NK-92 (cell line): ENCODE results near the gene INSR.
"Not testable (repeated sequence)": the region's sequence is repeated elsewhere in the genome, so short reads cannot be mapped to it uniquely, and the experiment has no call there.

Experiments
- DNase-seq: peaks from one replicate; lab custom pipeline; 2025; ENCODE audit not compliant: unreplicated experiment; lab: John Stamatoyannopoulos, UW

The INSR gene

DNA sequence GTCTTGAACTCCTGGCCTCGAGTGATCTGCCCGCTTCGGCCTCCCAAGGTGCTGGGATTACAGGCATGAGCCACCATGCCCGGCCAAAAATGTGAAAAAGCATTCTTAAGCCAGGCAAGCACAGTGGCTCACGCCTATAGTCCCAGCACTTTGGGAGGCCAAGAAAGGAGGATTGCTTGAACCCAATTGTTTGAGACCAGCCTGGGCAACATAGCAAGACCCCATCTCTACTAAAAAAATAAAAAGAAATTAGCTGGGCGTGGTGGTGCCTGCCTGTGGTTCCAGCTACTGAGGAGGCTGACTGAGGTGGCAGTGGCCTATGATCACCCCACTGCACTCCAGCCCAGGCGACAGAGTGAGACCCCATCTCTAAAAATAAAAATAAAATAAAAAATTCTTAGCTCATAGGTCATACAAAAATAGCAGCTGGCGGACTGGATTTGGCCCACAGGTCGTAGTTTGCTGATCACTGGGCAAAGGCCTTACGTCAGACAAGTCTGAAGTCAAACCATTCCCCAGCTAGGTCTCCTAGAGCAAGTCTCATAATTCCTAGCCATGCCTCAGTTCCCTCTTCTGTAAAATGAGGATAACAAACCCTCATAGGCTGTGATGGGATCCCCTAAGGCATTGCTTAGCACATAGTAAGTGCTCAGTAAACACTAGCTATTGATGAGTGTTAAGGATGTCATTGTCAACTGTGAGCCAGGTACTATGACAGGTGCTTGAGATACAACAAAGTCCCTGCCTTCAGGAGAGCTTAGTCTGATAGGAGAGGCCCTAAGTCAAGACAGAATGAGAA, 36.0 kb downstream of the INSR start:
- no peak for DNase-seq

DNA sequence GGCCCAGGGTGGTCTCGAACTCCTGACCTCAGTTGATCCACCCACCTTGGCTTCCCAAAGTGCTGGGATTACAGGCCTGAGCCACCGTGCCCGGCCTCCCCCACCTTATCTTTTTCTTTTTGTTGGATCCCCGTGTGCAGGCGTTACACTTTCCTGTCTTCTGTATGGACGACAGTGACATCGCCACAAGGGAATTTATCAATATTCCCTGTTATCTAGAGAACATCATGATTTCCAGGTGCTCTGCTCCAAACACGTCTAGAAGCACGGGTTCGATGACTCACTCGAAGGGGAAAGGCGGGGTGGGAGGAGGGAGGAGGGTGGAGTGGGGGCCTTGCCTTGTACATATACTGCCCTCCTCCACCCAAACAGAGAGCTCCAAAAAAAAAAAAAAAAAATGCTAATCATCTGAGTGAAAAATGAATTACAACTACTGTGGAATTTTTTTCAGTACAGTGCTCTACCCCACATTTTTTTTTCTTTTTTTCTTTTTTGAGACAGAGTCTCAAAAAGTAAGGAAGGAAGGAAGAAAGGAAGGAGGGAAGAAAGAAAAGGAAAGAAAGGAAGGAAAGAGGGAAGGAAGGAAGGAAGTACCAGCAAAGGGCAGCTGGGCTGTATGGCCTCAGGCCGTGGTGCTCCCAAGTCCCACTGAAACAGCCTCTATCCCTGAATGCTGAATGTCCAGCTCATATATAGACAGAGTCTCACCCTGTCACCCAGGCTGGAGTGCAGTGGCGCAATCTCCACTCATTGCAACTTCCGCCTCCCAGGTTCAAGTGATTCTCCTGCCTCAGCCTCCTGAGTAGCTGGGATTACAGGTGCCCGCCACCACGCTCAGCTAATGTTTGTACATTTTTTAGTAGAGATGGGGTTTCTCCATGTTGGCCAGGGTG, 36.8 kb downstream of the INSR start:
- DNase-seq: no peak

DNA sequence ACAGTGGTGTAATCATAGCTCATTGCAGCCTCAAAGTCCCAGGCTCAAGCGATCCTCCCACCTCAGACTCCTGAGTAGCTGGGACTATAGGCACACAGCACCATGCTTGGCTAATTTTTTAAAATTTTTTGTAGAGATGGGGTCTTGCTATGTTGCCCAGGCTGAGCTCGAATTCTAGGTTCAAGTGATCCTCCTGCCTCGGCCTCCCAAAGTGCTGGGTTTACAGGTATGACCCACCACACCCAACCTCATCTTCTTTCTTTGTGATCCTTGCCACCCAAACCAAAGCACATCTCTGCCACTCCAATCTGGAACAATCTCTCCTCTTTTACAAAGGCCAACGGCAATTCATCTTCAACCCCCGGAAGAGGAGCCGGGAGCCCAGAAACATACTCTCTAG, 38.6 kb downstream of the INSR start:
- DNase-seq: no peak

DNA sequence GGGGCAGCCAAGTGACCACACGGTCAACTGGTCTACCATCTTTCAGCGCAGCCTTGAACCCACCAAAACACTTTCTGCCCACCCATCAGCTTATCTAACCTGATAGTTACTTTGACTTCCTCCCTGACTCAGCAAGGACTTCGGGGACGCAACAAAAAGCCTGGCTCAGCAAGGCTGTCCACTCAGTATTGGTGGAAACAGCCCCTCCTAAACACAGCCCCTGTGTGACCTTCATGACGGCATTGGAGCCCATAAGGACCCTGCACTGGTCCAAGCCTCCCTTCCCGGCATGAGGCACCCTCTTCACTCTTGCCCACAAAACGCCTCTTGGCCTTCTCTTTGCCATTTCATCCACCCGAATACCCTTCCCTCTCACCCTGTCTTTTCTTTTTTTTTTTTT, 39.1 kb downstream of the INSR start:
- no peak for DNase-seq

DNA sequence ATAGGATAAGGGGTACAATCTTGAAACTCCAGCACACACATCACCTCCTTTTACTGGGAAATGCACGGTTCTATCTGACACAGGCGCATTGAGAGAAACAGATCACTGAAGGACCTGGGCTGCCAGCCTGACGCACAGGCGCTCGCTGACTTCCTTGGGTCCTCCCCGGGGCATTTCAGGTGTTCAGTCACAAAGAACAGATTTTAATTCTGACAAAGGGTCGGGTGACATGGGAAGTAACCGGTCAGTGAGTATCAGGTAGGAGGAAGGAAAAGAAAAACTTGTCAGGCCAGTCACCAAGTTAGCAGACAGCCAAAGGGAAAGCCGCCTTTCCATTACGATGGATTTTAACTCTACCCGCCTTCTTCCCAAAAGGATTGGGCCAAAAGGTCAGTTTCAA, 39.6 kb downstream of the INSR start:
- DNase-seq: no peak

DNA sequence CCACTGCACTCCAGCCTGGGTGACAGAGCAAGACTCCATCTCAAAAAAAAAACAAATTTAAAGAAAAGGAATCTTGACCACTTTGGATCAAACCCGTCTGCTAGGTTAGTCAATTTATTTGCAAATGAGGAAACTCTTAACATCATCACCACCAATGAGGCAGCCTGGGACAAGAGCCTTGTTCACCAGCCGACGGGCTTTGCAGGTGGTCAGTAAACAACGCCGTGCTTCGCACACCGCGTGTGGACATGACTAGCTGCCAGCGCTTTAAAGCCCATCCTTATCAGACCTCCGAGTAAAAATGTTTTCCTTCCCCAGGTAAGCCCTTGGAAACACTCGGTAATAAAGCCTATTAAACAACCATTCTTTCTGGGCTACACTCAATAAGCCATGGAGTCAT, 41.9 kb downstream of the INSR start:
- no peak for DNase-seq

DNA sequence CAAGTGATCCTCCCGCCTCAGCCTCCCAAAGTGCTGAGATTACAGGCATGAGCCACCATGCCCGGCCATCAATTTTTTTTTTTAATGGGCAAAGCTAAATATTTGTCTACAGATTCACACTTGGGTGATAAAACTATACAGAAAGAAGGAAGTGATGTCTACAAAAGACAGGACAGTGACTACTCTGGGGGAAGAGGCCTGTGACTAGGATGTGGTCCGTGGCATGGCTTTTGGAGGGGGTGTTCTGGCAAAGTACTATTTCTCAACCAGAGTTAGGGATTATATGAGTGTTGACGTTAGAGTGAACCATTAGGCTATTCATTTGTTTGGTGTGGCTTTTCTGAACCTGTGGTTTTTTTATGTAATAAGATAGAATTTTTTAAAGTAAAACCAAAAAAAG, 42.7 kb downstream of the INSR start:
- no peak for DNase-seq

DNA sequence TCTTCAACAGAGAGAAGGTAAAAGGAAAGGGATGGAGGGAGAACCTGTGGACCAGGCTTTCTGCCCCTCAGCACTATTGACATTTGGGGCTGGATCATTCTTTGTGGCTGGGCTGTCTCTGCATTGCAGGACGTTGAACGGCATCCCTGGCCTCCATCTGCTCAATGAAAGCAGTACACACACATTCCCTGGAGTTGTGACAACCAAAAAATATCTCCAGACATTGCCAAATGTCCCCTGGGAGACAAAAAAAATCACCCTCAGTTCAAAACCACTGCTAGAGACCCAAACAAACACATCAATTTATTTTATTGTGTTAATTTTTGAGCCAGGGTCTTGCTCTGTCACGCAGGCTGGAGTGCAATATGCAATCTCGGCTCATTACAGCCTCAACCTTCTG, 43.3 kb downstream of the INSR start:
- DNase-seq: no peak

DNA sequence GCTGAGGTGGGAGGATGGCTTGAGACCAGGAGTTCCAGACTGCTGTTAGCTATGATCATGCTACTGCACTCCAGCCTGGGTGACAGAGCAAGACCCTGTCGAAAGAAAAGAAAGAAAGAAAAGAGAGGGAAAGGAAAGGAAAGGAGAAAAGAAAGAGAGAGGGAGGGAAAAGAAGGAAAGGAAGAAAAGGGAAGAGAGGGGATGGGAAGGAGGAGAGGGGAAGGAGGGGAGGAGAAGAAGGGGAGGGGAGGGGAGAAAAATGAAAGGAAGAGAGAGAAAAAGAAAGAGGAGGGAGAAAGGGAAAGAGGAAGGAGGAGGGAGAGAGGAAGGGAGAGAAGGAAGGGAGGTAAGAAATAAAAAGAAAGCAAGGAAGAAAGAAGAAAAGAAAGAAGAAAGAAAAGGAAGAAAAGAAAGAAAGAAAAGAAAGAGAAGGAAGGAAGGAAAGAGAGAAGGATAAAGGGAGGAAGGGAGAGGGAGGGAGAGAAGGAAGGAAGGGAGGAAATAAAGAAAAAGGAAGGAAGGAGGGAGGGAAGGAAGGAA, 44.1 kb downstream of the INSR start:
- DNase-seq: no peak

DNA sequence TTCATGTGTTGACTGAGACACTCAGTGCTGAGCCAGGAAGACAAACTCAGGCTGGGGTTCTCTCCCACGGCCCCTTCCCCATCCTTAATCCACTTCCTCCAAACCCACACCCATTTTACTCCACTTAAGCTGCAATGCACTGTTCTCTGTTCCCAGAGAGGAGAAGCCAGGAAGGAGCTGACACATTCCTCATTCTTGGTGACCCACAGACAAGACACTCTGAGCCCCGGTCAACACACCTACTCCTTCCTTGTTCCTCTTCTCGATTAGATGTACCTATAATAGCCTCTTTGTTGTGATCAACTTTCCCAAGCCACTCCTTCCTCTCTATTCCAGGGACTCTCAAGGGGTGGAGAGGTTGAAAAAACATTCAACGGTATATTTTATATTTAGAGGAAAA, 47.1 kb downstream of the INSR start:
- DNase-seq: no peak

DNA sequence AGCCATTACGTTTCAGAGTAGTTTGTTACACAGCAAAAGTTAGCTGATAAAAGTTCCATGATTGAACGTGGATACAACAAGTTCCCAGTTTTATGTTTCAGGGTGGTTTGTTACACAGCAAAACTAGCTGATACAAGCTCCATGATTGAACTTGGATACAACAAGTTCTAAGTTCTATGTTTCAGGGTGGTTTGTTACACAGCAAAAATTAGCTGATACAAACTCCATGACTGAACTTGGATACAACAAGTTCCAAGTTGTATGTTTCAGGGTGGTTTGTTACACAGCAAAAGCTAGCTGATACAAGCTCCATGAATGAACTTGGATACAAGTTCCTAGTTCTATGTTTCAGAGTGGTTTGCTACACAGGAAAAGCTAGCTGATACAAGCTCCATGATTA, 47.6 kb downstream of the INSR start:
- DNase-seq: no peak

DNA sequence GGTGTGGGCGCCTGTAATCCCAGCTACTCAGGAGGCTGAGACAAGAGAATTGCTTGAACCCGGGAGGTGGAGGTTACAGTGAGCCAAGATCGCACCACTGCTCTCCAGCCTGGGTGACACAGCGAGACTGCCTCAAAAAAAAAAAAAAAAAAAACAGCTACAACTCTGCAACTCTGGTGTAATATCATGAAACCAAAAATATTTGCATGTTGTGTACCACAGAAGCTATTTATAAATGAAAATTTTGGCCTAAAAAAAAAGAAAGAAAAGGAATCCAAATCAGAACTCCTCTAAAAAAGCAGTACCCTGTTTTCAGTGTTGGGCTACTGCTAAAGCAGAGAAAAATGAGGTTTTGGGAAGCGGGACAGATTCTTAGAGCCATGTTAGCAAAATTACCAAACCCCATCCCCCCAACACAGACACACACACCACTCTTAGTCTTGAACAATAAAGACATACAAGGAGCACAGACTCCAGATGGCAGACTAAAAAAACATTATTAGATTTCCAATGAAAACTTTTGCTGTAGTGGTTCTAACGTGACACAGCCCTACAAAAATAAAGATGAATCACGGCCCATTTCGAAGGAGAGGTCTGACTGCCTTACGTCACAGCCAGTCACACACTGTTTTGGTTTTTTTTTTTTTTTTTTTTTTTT, 51.5 kb downstream of the INSR start:
- no peak for DNase-seq

DNA sequence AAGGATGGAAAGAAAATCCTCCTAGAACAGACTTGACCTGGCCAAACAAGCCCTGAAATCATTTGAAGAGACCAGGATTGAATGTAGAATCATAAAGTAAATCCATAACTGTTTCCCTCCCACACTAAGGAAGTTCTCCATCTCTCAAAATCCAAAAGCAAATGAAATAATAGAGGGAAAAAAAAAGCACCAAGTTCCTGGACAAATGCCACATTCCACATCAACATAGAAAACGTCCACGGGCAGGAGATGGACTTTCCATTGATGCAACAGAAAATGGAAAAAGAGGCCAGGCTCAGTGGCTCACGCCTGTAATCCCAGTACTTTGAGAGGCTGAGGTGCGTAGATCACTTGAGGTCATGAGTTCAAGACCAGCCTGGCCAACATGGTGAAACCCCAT, 56.2 kb downstream of the INSR start:
- DNase-seq: no peak

DNA sequence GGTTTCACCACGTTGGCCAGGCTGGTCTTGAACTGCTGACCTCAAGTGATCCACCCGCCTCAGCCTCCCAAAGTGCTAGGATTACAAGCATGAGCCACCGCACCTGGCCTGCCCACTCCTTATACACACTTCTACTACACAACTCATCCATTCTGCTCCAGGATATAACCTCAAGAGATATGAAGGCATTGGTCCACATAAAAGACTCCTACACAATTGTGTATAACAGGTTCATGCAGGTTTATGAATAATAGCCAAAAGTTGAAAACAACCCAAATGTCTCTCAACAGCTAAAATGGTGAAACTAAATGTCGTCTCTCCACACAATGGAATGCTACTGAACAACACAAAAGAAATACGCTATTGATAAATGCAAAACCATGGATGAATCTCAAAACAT, 58.1 kb downstream of the INSR start:
- DNase-seq: no peak

DNA sequence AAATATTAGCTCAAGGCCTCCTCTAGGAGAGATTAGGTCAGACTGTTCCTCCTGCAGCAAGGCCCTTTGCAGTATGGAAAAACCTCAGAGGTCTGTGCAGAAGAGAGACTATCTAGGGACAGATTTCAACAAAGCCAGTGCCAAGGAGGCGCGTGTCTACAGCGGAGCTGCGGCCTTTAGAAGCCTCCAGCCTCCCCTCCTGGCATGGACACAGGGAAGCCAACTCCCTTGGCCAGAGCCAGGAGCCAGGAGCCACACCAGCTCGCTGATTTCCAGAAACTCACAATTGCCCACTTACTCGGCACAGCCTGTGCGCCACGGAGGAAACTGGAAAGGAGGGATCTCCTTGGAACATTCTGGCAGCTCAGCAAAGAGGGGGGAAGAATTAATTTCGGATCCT, 63.4 kb downstream of the INSR start:
- DNase-seq: no peak

DNA sequence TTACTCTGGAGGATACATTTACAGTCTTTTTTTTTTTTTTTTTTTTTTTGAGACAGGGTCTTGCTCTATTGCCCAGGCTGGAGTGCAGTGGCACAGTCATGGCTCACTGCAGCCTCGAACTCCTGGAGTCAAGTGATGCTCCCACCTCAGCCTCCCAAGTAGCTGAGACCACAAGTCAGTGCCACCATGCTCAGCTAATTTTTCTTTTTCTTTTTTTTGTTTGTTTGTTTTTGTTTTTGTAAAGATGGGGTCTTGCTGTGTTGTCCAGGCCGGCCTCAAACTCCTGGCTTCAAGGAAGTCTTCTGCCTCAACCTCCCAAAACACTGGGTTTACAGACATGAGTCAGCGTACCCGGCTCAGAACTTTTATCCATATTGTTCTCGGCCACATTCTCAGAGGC, 64.5 kb downstream of the INSR start:
- no peak for DNase-seq

DNA sequence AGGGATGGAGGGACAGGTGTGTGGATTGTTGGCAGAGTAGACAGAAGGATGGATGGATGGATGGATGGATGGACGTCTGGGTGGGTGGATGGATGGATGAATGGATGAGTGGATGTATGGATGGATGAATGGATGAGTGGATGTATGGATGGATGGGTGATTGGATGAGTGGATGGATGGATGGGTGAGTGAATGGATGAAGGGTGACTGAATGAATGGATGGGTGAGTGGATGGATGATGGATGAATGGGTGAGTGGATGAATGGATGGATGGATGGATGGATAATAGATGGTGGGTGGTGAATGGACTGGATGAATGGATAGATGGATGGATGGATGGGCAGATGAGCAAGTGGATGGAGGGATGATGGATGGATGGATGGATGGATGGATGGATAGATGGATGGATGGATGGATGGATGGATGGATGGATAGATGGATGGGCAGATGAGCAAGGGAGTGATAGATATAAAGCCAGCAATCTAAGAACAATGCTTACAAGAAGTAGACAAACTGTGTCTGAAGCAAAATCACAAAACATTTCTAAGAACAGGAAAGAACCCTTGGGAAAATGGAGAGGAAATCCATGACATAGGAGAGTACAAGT, 65.2 kb downstream of the INSR start:
- DNase-seq: no peak

DNA sequence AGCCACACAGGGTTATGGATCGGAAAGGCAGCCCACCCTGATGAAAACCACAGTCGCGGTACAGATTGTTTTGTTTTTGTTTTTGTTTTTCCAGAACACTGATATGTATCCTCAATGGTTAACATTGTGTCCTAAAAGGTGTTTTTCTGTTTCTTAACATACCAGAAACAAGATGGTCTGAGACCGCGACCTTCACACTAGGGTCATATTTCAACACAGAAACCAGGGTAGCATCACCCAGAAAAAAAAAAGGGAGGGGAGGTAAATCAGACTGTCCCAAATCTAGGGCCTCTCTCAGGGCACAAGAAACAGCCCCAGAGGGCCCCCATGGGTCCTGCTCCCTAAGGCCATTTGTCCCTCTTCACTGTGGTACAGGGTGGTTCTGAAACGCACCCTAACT, 66.5 kb downstream of the INSR start:
- no peak for DNase-seq

DNA sequence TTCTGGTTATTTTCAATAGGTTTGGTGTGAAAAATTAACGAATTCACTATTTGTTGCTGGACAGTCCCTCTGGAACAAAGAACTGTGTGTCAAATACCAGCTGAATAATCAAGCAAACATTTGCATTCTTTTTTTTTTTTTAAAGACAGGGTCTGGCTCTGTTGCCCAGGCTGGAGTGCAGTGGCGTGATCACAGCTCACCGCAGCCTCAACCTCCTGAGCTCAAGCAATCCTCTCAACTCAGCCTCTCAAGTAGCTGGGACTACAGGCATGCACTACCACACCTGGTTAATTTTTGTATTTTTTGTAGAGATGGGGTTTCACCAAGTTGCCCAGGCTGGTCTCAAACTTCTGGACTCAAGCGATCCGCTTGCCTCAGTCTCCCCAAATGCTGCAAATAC, 67.1 kb downstream of the INSR start:
- not testable (repeated sequence) for DNase-seq

DNA sequence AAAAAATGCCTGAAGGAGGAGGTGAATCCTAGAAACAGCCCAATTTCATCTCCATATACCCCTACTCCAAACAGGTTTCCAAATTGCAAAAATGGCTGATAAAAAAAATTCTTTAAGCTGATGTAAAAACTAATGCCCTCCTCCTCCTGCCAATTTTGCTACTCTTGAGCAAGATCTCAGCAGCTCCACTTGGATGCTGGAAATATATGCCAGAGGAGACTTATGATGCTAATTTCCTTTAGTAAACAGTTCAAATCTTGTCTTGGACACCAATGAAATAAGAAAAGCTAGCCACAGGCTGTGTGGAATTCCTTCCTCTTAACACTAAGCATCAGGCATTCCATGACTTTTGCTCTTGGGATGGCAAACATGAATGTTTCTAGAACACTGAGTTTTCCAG, 67.5 kb downstream of the INSR start:
- no peak for DNase-seq

DNA sequence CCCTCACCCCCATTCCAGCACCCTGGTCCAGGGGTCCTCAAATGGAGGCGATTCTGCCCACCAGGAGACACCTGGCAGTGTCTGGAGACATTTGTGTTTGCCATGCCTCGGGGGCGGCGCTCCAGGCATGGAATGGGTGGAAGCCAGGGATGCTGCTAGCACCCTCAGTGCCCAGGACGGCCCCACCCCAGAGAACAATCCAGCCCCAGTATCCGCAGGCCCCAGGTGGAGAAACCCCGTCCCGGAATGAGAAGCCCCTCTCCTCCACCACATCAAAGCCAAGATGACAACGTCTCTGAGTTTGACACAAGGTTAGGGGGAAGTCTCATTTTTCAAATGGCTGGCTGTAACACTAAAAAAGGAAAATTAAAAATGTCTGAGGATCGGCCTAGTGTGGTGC, 68.5 kb downstream of the INSR start:
- DNase-seq: no peak
